BJ (cell line): Measurements from ENCODE around the gene ARAP1. TPM values are rescaled to one million over a fixed set of nuclear protein-coding genes. Genes with fewer than 3 reads are reported as not detected.

Experiments
- CTCF ChIA-PET: fragments of 350-600 bp; formaldehyde crosslinking; extraction: SDS; loops from one replicate; lab custom pipeline; 2021; ENCODE audit warnings: antibody characterized with exemption, inconsistent platforms; lab: Yijun Ruan, JAX
- POLR2A ChIA-PET: fragments of 300-600 bp; sonication (Branson Sonifier 250); formaldehyde crosslinking; extraction: SDS; loops from one replicate; lab custom pipeline; 2021; ENCODE audit warnings: antibody characterized with exemption; lab: Charles Lee
- DNase-seq: peaks from one replicate; pipeline ENCODE4 v3.0.0-alpha.2; 2011; ENCODE audit warnings: low read depth
- H3K27me3 ChIP-seq: 2 replicates; pipeline ENCODE4 v1.6.0; 2011; ENCODE audit warnings: low read length; ENCODE audit not compliant: control insufficient read depth, insufficient read depth
- H3K36me3 ChIP-seq: 2 replicates; pipeline ENCODE4 v1.5.1; 2011; ENCODE audit warnings: low read length; ENCODE audit not compliant: control insufficient read depth, insufficient read depth
- H3K4me3 ChIP-seq: 2 replicates; pipeline ENCODE4 v1.5.1; 2011; ENCODE audit warnings: low read depth, mild to moderate bottlenecking, control low read depth, low read length
- polyA plus RNA-seq: library from polyadenylated mRNA; depleted of rRNA; stranded (reverse); fragments of >200 nt; gene quantifications from 2 replicates; pipeline ENCODE4 v1.2.3, GENCODE V29; 2011
- TF ChIP-seq, protein P1 (sequence below): IDR thresholded peaks from 2 replicates; pipeline ENCODE4 v1.5.1; 2011; ENCODE audit warnings: low read depth, mild to moderate bottlenecking, control low read depth, inconsistent platforms, low read length, moderate library complexity; ENCODE audit not compliant: insufficient read depth

ARAP1 gene
- polyA plus RNA-seq, 1 experiment = 74.5 TPM

DNA sequence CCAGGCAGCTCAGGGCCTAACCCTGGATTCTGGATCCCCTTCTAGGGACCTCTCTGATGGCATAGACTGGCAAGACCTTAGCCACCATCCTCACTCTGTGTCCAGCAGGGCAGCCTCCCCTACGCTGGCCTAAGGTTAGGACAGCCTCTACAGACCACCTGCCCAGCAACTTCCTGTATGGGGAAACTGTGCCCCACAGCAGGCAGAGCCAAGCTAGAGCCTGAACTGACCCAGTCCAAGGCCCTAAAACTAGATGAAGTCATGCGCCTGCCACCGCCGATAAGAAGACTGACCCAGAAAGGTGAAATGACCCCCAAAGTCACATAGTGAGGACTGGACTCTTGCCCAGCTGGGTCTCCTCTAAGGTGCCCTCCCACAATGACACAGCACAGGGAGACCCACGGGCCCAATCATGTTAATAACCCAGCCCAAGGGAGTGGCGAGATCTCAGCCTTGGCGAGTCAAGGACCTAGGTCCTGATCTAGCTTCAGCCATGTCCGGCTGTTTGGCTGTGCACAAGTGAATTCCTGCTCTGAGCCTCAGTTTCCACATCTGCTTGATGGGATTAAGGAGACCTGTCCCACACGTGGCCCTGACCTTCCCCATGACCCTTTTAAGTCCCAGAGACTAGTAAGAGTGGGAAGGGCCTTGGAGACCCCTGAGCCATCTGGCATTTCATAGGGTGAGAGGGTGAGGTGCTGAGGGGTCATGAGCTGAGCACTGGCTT is 24.1 kb upstream of the ARAP1 start:
- Histone ChIP-seq H3K27me3 (0 out of 2 replicates have a peak, but pooled peaks cover 1% of the 10 kb centered on the region), H3K4me3 (no peak overlapping the region), H3K36me3 (no peaks in the 10 kb centered on the region; the same call in 1 of the 2 replicates)
- ChIA-PET POLR2A (no interaction called here), CTCF (interaction anchor here (1.1 to 3.2 kb wide), 4 partner anchors 13 to 51 kb away, joined by 3 to 9 read pairs (median 3); no protein-coding TSS in a partner anchor)
- TF ChIP-seq, protein P1, sequence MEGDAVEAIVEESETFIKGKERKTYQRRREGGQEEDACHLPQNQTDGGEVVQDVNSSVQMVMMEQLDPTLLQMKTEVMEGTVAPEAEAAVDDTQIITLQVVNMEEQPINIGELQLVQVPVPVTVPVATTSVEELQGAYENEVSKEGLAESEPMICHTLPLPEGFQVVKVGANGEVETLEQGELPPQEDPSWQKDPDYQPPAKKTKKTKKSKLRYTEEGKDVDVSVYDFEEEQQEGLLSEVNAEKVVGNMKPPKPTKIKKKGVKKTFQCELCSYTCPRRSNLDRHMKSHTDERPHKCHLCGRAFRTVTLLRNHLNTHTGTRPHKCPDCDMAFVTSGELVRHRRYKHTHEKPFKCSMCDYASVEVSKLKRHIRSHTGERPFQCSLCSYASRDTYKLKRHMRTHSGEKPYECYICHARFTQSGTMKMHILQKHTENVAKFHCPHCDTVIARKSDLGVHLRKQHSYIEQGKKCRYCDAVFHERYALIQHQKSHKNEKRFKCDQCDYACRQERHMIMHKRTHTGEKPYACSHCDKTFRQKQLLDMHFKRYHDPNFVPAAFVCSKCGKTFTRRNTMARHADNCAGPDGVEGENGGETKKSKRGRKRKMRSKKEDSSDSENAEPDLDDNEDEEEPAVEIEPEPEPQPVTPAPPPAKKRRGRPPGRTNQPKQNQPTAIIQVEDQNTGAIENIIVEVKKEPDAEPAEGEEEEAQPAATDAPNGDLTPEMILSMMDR = no peak
- no peak for DNase-seq

DNA sequence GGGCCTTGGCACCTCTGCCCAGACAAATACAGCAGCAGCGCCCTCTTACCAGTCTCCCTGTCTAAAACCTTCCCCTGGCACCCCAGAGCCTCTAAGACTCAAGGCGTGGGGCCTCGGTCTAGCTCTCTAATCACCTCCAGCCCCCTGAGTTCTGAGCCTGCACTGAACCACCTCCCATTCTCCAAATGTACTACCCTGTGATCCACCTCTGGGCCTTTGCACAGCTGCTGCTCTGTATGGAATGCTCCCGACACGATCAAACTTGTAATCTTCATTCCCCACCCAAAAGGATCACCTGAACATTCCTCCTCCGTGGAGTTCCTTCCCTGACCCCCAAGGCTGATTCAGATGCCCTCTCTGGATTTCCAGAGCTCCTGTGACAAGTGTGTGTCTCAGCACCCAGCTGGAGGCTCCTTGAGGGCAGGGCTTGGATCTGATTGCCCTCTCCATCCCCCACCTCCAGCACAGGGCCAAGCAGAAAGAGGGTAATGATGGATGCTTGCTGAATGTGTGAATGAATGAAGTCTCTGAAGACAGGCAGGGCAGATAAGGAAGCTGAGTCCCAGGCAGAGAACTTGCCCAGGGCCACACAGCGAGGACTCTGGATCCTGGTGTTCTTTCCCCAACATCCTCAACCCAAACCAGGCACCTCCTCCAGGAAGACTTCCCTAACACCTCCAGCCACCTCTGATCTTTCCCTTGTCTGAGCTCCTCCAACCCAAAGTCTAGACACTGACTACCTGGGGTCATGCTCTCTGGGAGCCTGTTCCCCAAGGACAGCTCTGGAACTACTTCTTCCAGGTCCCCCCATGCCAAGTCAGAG is 23.3 kb upstream of the ARAP1 start:
- Histone ChIP-seq H3K4me3 (no peak overlapping the region), H3K36me3 (no peaks in the 10 kb centered on the region; the same call in 1 of the 2 replicates), H3K27me3 (no peaks in the 10 kb centered on the region)
- TF ChIP-seq, protein P1 = no peak
- POLR2A ChIA-PET = no interaction called here
- no peak for DNase-seq
- CTCF ChIA-PET = interaction anchor here (1.1 to 3.2 kb wide), 5 partner anchors 14 to 52 kb away, joined by 3 to 9 read pairs (median 3); no protein-coding TSS in a partner anchor

DNA sequence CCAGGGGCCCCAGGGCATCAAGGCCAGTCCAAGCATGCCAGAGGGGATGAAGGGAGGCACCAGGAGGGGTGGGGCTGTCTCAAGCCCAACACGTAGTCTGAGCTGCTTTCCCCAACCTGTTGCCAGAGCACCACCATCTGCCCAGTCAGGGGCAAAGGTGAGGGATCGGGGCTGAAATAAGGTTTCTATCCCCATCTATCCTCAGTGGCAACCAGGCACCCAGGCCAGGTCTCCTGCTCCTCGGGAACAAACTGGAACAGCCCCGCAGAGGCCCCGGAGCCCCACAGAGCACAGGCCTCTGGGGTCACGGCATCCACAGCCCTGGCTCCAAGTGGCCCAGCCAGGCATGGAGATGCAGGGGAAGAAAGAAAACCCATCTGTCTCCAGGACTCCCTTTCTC is 22.3 kb upstream of the ARAP1 start:
- no peak for DNase-seq
- Histone ChIP-seq H3K4me3 (no peak overlapping the region), H3K36me3 (no peaks in the 10 kb centered on the region; the same call in 1 of the 2 replicates), H3K27me3 (no peaks in the 10 kb centered on the region)
- ChIA-PET POLR2A (no interaction called here), CTCF (interaction anchor here (1.2 kb wide), 1 partner anchor 18 kb away, joined by 5 read pairs; no protein-coding TSS in a partner anchor)
- TF ChIP-seq, protein P1 = no peak

DNA sequence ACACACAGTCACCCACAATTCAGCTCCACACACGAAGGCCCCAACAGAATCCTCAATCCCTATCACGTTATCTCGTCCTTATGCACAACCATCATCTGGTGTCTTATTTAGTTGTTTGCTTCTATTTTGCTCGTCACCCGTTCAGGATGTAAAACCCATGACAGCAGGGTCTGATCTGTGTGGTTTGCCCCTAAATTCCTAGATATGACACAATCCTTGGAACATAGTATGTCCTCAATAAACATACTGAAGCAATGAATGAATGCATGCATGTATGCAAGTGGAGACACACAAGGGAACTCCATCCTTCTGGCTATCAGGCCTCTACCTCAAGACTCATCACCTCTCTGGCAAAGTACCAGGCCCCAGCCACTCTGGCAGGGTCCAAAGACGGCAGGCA is 21.5 kb upstream of the ARAP1 start:
- no peak for DNase-seq
- TF ChIP-seq, protein P1 = no peak
- Histone ChIP-seq H3K27me3 (no peaks in the 10 kb centered on the region), H3K4me3 (no peak overlapping the region), H3K36me3 (no peaks in the 10 kb centered on the region)
- POLR2A ChIA-PET = no interaction called here
- CTCF ChIA-PET = interaction anchor here (0.8 to 4.9 kb wide), 3 partner anchors 9 to 49 kb away, joined by 3 to 26 read pairs (median 3); partner anchors contain the start of gene STARD10

DNA sequence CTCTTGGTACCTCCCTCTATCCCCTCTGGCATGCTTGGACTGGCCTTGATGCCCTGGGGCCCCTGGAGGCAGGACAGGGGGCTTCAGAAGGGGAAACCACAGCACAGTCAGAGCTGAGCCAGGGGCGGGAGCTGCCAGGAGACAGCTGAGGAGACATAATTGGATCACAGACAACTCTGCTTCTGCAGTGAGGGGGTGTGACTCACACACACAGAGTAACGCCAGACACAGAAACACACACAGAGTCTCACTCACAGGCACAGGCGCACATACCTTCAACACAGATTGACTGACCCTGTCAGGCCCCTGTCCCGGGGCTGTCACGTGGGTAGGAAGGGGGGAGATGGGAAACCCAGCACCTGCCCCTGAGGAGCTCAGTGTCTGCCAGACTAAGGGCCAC is 21.1 kb upstream of the ARAP1 start:
- Histone ChIP-seq H3K4me3 (no peak overlapping the region), H3K36me3 (no peaks in the 10 kb centered on the region), H3K27me3 (no peaks in the 10 kb centered on the region)
- CTCF ChIA-PET = interaction anchor here (0.8 to 4.9 kb wide), 3 partner anchors 9 to 48 kb away, joined by 3 to 26 read pairs (median 3); partner anchors contain the start of gene STARD10
- TF ChIP-seq, protein P1 = no peak
- DNase-seq = no peak
- POLR2A ChIA-PET = no interaction called here
